GM23338 (cell line): ENCODE data around the gene EXOC6B. TPM values are rescaled to one million over a fixed set of nuclear protein-coding genes. Genes with fewer than 3 reads are reported as not detected.
A peak's percentile ranks its signal among the peaks of the same experiment; 100 is the strongest.

Source experiments
- ATAC-seq: fragments of 200-7000 bp; cut with Tn5 transposase; 3 replicates; pipeline ENCODE4 v1.9.1; 2020
- DNase-seq: peaks from one replicate; pipeline ENCODE4 v3.0.0-alpha.2; 2015; ENCODE audit warnings: low spot score
- H2AFZ ChIP-seq: fragments of 200-600 bp; sonication (generic); 2 replicates; pipeline ENCODE4 v1.8.0; 2016; ENCODE audit warnings: antibody characterized with exemption, mild to moderate bottlenecking, moderate library complexity
- H3F3A ChIP-seq: fragments of 200-600 bp; sonication (generic); replicated peaks from 2 replicates; pipeline ENCODE4 v1.8.0; 2017; ENCODE audit warnings: antibody characterized with exemption, mixed run types, low read depth
- H3K27ac ChIP-seq: fragments of 200-600 bp; sonication (generic); 2 replicates; pipeline ENCODE4 v1.6.1; 2016; ENCODE audit warnings: low read depth
- H3K27me3 ChIP-seq: fragments of 200-600 bp; sonication (generic); 2 replicates; pipeline ENCODE4 v1.8.0; 2016; ENCODE audit warnings: mild to moderate bottlenecking, mixed run types, moderate library complexity; ENCODE audit not compliant: insufficient read depth
- H3K36me3 ChIP-seq: fragments of 200-600 bp; sonication (generic); 2 replicates; pipeline ENCODE4 v1.8.0; 2016; ENCODE audit warnings: mild to moderate bottlenecking; ENCODE audit not compliant: insufficient read depth
- H3K4me1 ChIP-seq: fragments of 200-600 bp; sonication (generic); 2 replicates; pipeline ENCODE4 v1.8.0; 2016; ENCODE audit warnings: mild to moderate bottlenecking, moderate library complexity; ENCODE audit not compliant: insufficient read depth
- H3K4me2 ChIP-seq: fragments of 200-600 bp; sonication (generic); 2 replicates; pipeline ENCODE4 v1.7.1; 2017; ENCODE audit warnings: mixed run types
- H3K4me3 ChIP-seq: fragments of 200-600 bp; sonication (generic); 2 replicates; pipeline ENCODE4 v1.6.1; 2016; ENCODE audit warnings: mixed run types
- H3K79me2 ChIP-seq: fragments of 200-600 bp; sonication (generic); replicated peaks from 2 replicates; pipeline ENCODE4 v1.8.0; 2017; ENCODE audit warnings: mild to moderate bottlenecking; ENCODE audit not compliant: insufficient read depth
- H3K9me2 ChIP-seq: fragments of 200-600 bp; sonication (generic); 2 replicates; pipeline ENCODE4 v1.8.0; 2017; ENCODE audit not compliant: insufficient read depth
- H4K20me1 ChIP-seq: fragments of 200-600 bp; sonication (generic); replicated peaks from 2 replicates; pipeline ENCODE4 v1.8.0; 2017; ENCODE audit warnings: mild to moderate bottlenecking; ENCODE audit not compliant: insufficient read depth
- H3K27ac Mint-ChIP-seq: 2 replicates; pipeline ENCODE4 v1.8.0; 2020; ENCODE audit warnings: inconsistent platforms, mild to moderate bottlenecking, moderate library complexity, mixed read lengths
- H3K27me3 Mint-ChIP-seq: 3 replicates; pipeline ENCODE4 v1.8.0; 2022; ENCODE audit warnings: low read depth, mild to moderate bottlenecking, moderate library complexity, mixed read lengths, inconsistent platforms; ENCODE audit not compliant: insufficient read depth, poor library complexity
- H3K36me3 Mint-ChIP-seq: 3 replicates; pipeline ENCODE4 v1.8.0; 2021; ENCODE audit warnings: low read depth, mild to moderate bottlenecking, inconsistent platforms, moderate library complexity, mixed read lengths
- H3K4me1 Mint-ChIP-seq: 3 replicates; pipeline ENCODE4 v1.8.0; 2020; ENCODE audit warnings: mild to moderate bottlenecking, inconsistent platforms, mixed read lengths
- H3K4me3 Mint-ChIP-seq: 3 replicates; pipeline ENCODE4 v1.8.0; 2021; ENCODE audit warnings: moderate library complexity, mild to moderate bottlenecking, inconsistent platforms, mixed read lengths
- H3K9me3 Mint-ChIP-seq: 3 replicates; pipeline ENCODE4 v1.8.0; 2020; ENCODE audit warnings: moderate library complexity, mild to moderate bottlenecking, inconsistent platforms, mixed read lengths
- CREB1 ChIP-seq: fragments of 250-450 bp; sonication (Bioruptor Pico); IDR thresholded peaks from 2 replicates; pipeline ENCODE4 v1.5.0; 2020; ENCODE audit warnings: low read depth, mild to moderate bottlenecking, moderate library complexity
- EZH2 ChIP-seq: fragments of 200-600 bp; sonication (generic); IDR thresholded peaks from one replicate; pipeline ENCODE4 v1.8.0; 2017; ENCODE audit warnings: antibody characterized with exemption, mild to moderate bottlenecking, low read depth; ENCODE audit not compliant: unreplicated experiment
- EZH2phosphoT487 ChIP-seq: fragments of 200-600 bp; sonication (generic); IDR thresholded peaks from one replicate; pipeline ENCODE4 v1.8.1; 2018; ENCODE audit warnings: antibody characterized with exemption; ENCODE audit not compliant: unreplicated experiment
- NANOG ChIP-seq: IDR thresholded peaks from 2 replicates; pipeline ENCODE4 v1.6.1; 2016; ENCODE audit warnings: antibody characterized with exemption, borderline replicate concordance
- POLR2AphosphoS5 ChIP-seq: IDR thresholded peaks from 2 replicates; pipeline ENCODE4 v1.6.1; 2016; ENCODE audit warnings: antibody characterized with exemption, low read depth
- REST ChIP-seq: IDR thresholded peaks from one replicate; pipeline ENCODE4 v1.6.1; 2018; ENCODE audit warnings: antibody characterized with exemption; ENCODE audit not compliant: unreplicated experiment
- STAT1 ChIP-seq: IDR thresholded peaks from one replicate; pipeline ENCODE4 v1.6.1; 2016; ENCODE audit warnings: antibody characterized with exemption; ENCODE audit not compliant: unreplicated experiment
- ZNF114 ChIP-seq: fragments of 250-450 bp; sonication (Bioruptor Pico); IDR thresholded peaks from 2 replicates; pipeline ENCODE4 v1.5.0; 2020; ENCODE audit warnings: mild to moderate bottlenecking, moderate library complexity
- polyA plus RNA-seq: library from polyadenylated mRNA; unstranded; fragments of >200 nt; fragmentation: Nextera tagmentation; extraction: Ambion mirVana; gene quantifications from 2 replicates; pipeline ENCODE4 v1.2.1, GENCODE V29; 2016
- total RNA-seq: library from RNA; depleted of rRNA; stranded (reverse); fragments of >200 nt; shearing (Covaris generic); gene quantifications from 2 replicates; pipeline ENCODE4 v1.2.3, GENCODE V29; 2014

The EXOC6B gene
- total and polyA plus RNA-seq, 2 experiments from 2014 or later = 7.2 to 45.9 TPM

DNA sequence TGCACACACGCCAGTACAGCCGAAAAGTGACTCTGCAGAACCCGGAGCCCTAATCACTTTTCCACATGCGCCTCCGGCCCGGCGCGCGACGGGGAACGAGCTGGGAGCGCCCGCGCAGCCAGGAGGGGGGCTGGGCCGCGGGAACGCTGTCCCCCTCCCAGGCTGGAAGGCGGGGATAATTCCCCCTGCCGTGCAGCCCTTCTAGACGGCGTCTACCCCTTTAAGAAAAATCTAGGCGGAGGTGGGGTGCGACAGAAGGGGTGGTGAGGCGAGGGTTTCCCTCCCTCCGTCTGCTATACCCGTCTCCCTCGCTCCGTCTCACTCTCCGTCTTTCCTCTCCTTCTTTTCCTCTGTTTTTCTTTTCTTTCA is 680.6 kb downstream of the EXOC6B start (continued):
- TF ChIP-seq REST (no peak), EZH2phosphoT487 (no peak), NANOG (no peak), EZH2 (no peak)

DNA sequence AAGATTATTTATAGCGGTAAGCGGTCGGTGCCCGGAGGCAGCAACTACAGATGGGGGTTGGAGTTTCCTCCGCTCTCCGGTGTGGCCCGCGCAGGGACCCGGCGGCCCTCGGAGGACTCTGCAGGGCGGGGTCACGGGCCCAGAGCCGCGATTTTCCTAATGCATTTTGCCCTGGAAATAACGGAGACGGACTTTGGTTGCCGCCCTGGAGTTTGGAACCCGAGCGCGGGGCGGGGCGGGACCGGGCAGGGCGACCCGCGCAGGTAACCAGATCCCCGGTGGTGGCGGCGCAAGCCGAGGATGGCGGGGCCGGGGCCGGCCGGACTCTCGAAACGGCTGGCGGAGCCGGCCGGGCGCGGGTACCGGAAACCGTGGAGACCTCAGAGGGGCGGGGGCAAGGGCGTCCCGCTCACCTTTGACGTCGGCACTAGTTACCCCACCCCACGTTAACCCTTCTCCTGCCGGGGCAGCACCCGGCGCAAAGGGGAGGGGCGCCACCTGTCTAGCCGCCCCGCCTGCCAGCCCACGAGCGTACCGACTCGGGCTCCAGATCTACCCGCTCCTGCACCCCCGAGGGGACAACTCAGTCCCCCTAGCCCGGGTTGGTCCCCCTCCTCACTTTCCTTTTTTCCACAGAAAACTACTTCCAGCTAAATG is 681.1 kb downstream of the EXOC6B start:
- peak overlapping the region; percentile 95 for H3K4me2 ChIP-seq
- H3K79me2 ChIP-seq = no peaks in the 10 kb centered on the region
- peak overlapping the region; percentile 94 for H2AFZ ChIP-seq
- Mint-ChIP-seq H3K9me3 (peaks cover 3% of the 10 kb centered on the region; the same call in 2 of the 3 replicates), H3K4me1 (peaks cover 39% of the 10 kb centered on the region), H3K27ac (no peak overlapping the region), H3K36me3 (no peaks in the 10 kb centered on the region; the same call in 2 of the 3 replicates), H3K27me3 (peaks cover 84% of the 10 kb centered on the region), H3K4me3 (peak overlapping the region; percentile 76)
- TF ChIP-seq ZNF114 (CRISPR knock-in tag) (no peak), EZH2 (peak; percentile 23), CREB1 (CRISPR knock-in tag) (peak; percentile 86), POLR2AphosphoS5 (no peak)
- 0 out of 2 replicates have a peak, but pooled peaks cover 3% of the 10 kb centered on the region for H3F3A ChIP-seq
- H3K36me3 ChIP-seq = no peaks in the 10 kb centered on the region
- H3K27me3 ChIP-seq = peaks cover 96% of the 10 kb centered on the region
- ATAC-seq (peak; percentile 21), DNase-seq (peak; percentile 89)
- H3K9me2 ChIP-seq = no peaks in the 10 kb centered on the region
- H4K20me1 ChIP-seq = no peaks in the 10 kb centered on the region; the same call in 1 of the 2 replicates
- peak overlapping the region; percentile 77 for H3K4me3 ChIP-seq
- H3K4me1 ChIP-seq = peaks cover 30% of the 10 kb centered on the region
- H3K27ac ChIP-seq = no peak overlapping the region

GRCh38 chr2:72144274-72144631 is 681.6 kb downstream of the EXOC6B start:
- Histone ChIP-seq H3K4me2 (peak overlapping the region; percentile 95), H3K36me3 (no peaks in the 10 kb centered on the region), H3K9me2 (no peaks in the 10 kb centered on the region), H3F3A (0 out of 2 replicates have a peak, but pooled peaks cover 3% of the 10 kb centered on the region), H3K27me3 (peaks cover 96% of the 10 kb centered on the region), H3K79me2 (no peaks in the 10 kb centered on the region), H4K20me1 (no peaks in the 10 kb centered on the region; the same call in 1 of the 2 replicates), H2AFZ (peak overlapping the region; percentile 78; the same call in 1 of the 2 replicates), H3K4me3 (peak overlapping the region; percentile 77), H3K27ac (no peak overlapping the region), H3K4me1 (peaks cover 30% of the 10 kb centered on the region)
- TF ChIP-seq REST (no peak), ZNF114 (CRISPR knock-in tag) (no peak), STAT1 (no peak)
- Mint-ChIP-seq H3K4me1 (peaks cover 38% of the 10 kb centered on the region), H3K27ac (no peak overlapping the region), H3K9me3 (peaks cover 3% of the 10 kb centered on the region; the same call in 2 of the 3 replicates), H3K36me3 (no peaks in the 10 kb centered on the region; the same call in 2 of the 3 replicates), H3K4me3 (peak overlapping the region; percentile 76), H3K27me3 (peaks cover 82% of the 10 kb centered on the region)
- DNase-seq (no peak), ATAC-seq (no peak)
